HG03039 (cell line): ENCODE data around the gene RSAD1.
"Not testable (repeated sequence)": the region's sequence is repeated elsewhere in the genome, so short reads cannot be mapped to it uniquely, and the experiment has no call there.

ENCODE experiments used
- ATAC-seq: cut with Tn5 transposase; IDR thresholded peaks from one replicate; pipeline ENCODE4 v1.9.1; 2021; ENCODE audit warnings: mild to moderate bottlenecking, moderate library complexity; ENCODE audit not compliant: unreplicated experiment

Gene RSAD1

DNA sequence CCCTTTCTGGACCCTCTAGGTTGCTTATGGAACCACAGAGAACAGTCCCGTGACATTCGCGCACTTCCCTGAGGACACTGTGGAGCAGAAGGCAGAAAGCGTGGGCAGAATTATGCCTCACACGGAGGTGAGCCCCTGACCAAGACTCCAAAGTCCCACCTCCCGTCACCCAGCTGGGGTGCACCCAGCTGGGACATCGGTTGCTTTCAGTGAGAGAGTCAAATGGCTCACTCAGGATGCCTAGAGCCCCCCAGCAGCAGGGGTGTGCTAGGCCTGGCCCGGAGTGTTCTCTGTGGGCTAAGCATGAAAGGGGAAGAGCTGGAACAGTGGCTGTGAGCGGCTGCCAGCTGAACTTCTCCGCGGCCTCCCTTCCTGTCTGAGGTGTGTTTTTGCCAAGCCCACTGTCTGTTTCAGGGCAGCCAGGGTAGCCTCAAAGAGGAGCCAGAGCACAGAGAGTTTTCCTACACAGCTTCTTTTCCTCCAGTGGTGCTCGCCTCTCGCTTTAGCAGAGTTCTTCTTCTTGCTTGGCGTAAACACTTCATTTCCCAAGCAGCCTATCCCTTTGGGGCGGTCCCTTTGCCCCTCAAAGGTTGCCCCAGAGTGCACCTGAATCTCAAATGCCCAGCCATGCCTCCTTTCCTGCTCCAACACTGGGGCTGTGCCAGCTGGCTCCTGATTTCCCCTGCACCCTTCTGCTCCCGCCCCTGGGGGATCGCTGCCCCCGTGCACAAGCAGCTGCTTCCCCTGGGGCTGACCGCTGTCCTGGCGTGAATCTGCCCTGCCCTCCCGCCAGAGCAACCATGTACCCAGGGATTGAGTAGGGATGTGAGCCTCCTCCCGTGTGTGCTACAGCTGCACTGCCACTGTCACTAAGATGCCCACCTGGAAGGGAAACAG, 7.4 kb upstream of the RSAD1 start:
- no peak for ATAC-seq

DNA sequence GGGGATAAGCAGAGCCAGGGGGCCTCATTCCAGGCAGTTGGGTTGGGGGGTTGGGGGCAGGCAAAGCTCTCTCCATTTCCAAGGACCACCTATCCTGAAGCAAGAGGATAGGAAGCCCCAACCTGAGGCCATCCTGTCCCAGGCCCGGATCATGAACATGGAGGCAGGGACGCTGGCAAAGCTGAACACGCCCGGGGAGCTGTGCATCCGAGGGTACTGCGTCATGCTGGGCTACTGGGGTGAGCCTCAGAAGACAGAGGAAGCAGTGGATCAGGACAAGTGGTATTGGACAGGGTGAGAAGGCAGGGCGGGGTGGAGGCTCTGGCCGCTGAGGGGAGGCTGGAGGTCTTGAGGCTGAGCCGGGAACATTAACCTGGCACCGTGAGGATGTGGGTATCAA, 6.4 kb upstream of the RSAD1 start:
- no peak for ATAC-seq

DNA sequence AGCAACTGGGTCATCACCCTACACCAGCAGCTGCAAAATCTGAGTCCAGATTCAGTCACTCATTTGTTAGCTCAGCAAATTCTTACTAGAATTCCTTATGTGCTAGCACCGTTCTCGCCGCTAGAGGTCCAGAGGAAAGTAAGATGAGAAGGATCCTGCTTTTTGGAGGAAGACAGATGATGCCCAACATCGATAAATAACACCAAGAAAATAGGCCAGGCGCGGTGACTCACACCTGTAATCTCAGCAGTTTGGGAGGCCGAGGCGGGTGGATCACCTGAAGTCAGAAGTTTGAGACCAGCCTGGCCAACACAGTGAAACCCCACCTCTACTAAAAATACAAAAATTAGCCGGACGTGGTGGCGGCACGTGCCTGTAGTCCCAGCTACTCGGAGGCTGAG, 5.9 kb upstream of the RSAD1 start:
- ATAC-seq, result not testable (repeated sequence)

DNA sequence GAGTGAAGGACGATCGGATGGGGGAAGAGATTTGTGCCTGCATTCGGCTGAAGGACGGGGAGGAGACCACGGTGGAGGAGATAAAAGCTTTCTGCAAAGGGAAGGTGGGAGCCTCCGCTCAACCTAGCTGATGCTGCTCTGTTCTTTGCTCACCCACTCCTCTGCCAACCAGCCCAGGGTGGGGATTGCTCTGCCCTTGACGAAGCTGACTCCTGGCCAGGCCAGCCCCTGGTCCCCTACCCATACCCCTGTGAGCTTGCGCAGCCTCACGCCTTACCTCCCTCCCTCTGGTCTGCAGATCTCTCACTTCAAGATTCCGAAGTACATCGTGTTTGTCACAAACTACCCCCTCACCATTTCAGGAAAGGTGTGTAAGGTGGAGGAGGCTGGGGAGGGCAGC, 4.8 kb upstream of the RSAD1 start:
- ATAC-seq, result no peak

DNA sequence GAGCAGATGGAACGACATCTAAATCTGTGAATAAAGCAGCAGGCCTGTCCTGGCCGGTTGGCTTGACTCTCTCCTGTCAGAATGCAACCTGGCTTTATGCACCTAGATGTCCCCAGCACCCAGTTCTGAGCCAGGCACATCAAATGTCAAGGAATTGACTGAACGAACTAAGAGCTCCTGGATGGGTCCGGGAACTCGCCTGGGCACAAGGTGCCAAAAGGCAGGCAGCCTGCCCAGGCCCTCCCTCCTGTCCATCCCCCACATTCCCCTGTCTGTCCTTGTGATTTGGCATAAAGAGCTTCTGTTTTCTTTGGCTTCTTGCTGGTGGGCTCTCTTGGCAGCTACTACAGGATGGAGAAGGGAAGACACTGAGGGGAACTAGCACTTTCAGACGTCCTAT, 4.1 kb upstream of the RSAD1 start:
- no peak for ATAC-seq

DNA sequence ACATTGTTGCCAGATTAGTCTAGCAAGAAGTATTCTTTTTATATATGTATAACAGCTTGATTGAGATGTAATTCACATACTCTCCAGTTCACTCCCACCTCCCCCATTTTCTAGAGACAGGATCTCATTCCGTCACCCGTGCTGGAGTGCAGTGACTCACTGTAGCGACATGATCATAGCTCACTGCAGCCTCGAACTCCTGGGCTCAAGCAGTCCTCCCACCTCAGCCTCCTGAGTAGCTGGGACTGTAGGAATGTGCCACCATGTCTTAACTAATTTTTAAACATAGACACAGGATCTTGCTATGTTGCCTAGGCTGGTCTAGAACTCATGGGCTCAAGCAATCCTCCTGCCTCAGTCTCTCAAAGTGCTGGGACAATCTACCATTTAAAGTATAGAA, 3.3 kb upstream of the RSAD1 start:
- ATAC-seq, result no peak

DNA sequence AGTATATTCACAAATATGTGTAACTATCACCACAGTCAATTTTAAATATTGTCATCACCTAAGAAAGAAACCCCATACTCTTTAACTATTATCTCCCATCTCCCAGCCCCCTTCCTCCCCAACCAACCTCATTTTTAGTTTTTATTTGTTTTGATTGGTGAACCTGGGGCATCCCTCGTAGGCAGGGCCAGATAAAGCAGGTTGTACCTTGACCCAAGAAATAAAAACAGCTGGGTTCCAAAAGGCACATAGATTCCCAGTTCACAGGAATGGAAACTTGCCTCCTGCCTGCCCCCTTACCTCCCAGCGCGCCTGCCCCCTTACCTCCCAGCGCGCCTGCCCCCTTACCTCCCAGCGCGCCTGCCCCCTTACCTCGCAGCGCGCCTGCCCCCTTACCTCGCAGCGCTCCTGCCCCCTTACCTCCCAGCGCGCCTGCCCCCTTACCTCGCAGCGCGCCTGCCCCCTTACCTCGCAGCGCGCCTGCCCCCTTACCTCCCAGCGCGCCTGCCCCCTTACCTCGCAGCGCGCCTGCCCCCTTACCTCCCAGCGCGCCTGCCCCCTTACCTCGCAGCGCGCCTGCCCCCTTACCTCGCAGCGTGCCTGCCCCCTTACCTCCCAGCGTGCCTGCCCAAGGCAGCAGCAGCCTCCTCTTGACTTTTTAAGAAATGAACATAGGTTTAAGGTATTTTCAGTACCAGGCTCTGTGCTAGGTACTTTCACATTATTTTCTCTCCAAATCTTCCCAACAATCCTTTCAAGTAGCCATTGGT, 2.7 kb upstream of the RSAD1 start:
- not testable (repeated sequence) for ATAC-seq

DNA sequence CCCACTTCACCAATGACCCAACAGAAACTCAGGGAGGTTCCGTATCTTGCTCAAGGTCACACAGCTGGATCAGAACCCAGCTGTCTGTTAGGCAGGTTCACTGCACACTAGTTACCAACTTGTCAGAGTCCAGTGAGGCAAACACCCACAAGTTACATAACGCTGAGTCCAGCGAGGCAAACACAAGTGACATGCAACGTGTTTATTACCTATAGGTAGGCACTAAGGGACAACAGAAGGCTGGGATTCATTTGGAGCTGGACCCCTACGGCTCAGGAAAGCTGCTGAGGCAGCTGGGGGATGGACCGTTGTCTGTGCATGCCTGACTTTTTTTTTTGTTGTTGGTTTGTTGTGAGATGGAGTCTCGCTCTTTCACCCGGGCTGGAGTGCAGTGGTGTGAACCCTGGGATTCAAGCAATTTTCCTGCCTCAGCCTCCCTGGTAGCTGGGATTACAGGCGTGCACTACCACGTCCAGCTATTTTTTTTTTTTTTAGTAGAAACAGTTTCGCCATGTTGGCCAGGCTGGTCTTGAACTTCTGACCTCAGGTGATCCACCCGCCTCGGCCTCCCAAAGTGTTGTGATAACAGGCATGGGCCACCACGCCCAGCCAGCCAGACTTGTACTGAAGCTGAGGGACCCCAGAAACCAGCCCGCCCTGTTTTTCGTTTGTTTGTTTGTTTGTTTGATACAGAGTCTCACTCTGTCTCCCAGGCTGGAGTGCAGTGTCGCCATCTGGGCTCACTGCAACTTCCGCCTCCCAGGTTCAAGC, 1.9 kb upstream of the RSAD1 start:
- no peak for ATAC-seq

DNA sequence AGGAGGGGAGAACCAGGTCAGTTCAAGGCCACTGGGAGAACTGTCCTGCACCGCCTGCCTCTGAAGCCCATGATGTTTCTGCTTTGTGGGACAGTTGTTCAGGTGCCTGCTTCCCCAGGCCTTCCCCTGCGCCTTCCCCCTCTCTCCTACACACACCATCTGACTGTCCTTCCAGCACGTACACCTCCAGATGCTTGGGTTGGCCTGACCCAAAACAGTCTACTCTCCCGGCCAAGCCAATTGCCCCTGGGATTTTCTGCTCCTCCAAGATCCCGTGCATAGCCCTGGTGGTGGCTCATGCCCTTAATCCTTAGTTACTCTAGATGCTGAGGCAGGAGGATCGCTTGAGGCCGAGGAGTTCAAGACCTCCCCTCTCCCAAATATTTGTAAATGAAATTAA, 684 bp upstream of the RSAD1 start:
- no peak for ATAC-seq

DNA sequence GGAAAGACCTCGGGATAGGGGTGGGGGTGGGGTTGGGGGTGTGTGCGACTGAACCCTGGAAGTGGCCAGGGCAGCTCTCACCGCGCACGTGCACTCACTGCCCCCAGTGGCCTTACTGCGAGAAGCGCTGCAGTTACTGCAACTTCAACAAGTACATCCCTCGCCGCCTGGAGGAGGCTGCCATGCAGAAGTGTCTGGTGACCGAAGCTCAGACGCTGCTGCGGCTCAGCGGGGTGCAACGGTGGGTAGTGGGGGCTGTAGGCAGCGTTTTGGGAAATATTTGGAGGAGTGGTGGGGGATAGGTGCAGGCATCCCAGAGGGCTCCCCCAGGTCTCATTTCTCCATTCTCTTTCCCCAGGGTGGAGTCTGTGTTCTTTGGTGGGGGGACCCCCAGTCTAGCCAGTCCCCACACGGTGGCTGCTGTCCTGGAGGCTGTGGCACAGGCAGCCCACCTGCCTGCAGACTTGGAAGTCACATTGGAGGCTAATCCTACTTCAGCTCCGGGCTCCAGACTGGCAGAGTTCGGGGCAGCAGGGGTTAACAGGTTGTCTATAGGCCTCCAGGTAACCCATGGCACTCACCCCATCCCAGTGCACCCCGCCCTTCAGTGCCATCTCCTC, 972 bp downstream of the RSAD1 start:
- no peak for ATAC-seq

DNA sequence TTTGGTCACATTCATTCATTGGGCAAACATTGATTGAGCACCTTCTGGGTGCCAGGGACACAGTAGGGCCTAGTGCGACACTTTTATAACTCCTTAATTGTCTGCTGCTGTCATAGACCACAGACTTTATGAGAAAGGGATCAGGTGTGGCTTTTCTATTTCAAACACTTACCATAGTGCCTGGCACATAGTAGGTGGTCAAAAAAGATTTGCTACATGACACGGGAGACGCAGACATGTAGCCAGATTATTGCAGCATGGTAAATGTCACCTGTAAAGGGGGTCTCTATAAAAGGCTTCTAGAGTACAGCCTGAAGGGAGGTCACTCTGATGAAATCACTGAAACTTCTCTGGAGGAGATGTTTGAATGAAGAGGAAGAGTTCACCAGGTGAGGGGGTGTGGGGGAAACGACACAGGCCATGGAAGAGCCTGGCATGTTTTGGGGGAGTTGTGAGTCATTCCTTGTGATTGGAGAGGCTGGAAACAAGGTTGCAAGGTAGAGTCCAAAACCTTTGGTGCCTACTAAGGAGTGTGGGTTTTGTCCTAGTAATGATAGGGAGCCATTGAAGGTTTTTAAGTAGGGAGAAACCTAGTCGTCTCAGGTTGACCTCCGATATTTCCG, 1.6 kb downstream of the RSAD1 start:
- ATAC-seq, result no peak

DNA sequence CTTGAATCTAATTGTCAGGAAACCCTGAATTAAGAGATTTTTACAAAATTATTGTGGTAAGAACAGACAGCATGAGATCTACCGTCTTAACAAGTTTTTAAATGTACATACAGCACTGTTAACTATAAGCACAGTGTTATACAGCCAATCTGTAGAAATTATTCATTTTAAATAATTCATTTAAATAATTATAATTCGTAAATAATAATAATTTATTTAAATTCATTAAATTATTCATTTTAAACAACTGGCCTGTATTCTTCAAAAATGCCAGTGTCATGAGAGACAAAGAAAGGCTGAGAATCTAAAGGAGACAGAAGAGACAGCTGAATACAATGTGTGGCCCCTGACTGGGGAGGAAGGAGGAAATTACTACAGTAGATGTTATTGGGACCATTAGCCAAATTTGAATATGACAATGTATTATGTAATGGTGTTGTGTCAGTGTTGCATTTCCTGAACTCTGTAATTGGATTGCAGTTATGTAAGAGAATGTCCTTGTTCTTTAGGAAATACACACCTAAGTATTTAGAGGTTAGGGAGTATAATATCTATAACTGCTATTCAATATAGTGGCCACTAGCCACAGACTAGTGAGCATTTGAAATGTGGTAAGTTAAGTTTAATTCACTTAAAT, 2.3 kb downstream of the RSAD1 start:
- no peak for ATAC-seq

DNA sequence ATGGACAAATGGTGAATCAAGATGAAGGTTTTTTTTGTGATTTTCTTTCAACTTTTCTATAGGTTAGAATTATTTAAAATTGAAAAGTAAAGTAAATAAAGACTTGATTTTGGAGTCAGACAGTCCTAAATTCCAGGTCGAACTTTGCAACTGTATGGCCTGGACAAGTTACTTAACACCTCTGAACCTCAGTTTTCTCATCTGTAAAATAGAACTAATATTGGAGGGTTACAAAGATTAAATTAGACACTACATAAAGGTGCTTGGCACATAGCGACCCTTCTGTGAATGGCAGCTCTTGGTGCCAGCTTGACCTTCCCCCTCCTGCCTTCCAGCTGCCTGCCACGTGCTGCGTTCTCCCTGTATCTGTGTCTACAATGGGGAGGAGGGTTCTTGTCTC, 3.0 kb downstream of the RSAD1 start:
- ATAC-seq, result no peak

DNA sequence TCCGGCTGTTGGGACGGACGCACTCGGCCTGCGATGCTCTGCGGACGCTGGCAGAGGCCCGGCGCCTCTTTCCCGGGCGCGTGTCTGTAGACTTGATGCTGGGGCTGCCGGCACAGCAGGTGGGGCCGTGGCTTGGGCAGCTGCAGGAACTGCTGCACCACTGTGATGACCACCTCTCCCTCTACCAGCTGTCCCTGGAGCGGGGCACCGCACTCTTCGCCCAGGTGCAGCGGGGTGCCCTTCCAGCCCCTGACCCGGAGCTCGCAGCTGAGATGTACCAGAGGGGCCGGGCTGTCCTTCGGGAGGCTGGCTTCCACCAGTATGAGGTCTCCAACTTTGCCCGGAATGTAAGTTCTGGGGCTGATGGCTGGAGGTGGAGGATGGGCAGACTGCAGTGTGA, 3.5 kb downstream of the RSAD1 start:
- ATAC-seq, result no peak

DNA sequence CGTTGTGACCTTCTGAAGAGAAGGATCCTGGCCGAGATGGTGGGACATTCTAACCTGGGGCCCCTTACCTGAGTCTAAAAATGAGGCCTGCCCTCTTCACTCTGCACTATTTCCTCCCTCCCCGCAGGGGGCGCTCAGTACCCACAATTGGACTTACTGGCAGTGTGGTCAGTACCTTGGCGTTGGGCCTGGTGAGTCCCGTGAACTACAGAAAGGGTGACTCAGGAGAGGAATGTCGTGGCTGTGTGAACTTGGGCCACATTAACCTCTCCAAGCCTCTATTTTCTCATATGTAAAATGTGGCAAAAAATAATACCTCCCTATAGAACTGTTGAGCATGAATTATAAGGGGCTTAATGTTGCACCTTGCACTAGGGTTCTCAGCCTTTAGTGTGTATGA, 3.9 kb downstream of the RSAD1 start:
- no peak for ATAC-seq

DNA sequence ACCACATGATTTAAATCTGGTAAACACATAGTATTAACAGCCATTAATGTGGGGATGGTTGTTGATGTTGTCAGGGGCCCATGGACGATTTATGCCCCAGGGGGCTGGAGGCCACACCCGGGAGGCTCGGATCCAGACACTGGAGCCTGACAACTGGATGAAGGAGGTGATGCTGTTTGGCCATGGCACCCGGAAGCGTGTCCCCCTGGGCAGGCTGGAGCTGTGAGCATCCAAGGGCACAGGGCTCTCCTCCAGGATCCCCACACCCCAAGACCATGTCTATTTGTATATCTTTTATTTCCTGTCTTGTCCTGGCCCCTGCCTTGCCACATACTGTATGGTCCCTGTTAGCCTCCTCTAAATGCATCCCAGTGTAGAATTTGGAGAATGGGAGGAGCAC, 4.6 kb downstream of the RSAD1 start:
- ATAC-seq, result no peak

DNA sequence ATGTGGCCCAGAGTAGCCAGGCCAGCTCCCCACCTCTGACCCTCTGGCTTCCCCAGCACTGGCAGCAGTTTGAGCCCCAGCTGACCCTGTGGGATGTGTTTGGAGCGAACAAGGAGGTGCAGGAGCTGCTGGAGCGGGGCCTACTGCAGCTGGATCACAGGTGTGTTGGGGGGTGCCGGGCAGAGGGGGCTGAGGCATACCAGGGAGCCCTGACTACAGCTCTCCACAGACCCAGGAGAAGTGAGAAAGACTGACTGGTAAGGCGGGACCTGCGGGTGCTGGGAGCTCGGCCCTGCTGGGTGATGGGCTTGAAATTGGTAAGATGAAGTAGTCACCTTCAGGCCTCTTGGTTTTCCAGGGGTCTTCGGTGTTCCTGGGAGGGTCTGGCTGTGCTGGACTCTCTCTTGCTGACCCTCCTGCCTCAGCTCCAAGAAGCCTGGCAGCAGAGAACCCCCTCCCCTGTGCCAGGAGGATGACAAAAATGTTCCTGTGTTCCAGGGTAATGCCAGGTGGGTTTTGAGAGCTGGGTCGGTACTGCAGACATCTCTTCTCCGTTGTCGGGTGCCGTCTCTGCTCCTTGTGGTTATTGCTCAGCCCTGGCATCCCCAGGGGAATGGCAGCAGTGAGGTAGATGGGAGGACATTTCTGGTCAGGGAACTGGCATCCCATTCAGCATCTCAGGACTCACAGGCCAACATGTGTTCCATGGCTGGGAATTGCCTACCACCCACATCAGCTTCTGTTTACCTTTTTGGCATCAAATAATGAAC, 5.9 kb downstream of the RSAD1 start:
- ATAC-seq, result no peak

DNA sequence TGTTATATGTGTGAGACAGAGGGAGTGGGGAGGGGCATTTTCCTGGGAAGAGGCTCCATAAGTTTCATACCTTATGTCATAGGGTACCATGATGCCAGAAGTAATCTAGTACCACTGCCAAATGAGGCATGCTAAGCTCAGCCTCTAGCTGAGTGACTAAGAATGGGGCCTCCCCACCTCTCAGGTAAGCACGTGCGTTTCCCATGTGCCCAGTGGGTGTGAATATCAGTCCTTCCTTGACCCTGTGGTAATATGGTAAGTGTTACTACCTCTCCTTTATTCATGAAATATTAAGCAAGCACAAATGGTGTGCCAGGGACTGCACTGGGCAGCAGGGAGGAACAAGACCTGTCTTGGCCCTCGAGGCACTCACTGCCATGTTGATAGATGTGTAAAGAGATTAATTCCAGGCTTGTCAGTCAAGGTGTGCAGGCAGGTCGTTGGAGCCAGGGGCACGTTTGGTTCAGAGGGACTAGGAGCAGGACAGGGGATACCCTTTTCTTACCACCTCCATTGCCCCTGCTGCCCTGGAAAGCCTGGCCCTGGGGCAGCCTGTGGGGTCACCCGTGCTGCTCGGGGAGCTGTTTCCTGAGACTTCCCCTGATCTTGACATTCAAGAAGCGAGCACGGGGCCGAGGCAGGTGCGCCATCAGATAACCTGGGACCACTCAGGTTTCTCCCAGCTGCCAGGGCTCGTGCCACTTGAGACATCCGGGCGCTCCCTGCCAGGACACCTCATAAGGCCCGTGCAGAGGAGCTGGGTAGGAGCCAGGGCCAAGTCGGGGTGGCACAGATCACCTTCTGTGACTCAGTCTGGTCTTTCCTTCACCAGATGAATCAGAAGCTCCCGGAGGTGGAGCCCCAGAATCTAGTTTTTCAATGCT, 8.8 kb downstream of the RSAD1 start:
- no peak for ATAC-seq
